Glutamatergic neuron (in vitro differentiated cells): Measurements from ENCODE around the gene PNO1. TPM values are rescaled to one million over a fixed set of nuclear protein-coding genes. Genes with fewer than 3 reads are reported as not detected.

ENCODE experiments used
- DNase-seq: peaks from one replicate; pipeline ENCODE4 v3.0.0; 2022
- H3K27ac Mint-ChIP-seq: one replicate; pipeline ENCODE4 v1.8.0; 2020; ENCODE audit warnings: mild to moderate bottlenecking, mixed read lengths, inconsistent platforms; ENCODE audit not compliant: unreplicated experiment
- H3K27me3 Mint-ChIP-seq: one replicate; pipeline ENCODE4 v1.8.0; 2020; ENCODE audit warnings: mild to moderate bottlenecking, moderate library complexity, mixed read lengths, inconsistent platforms; ENCODE audit not compliant: unreplicated experiment
- H3K36me3 Mint-ChIP-seq: one replicate; pipeline ENCODE4 v1.8.0; 2020; ENCODE audit warnings: mild to moderate bottlenecking, mixed read lengths, inconsistent platforms; ENCODE audit not compliant: unreplicated experiment
- H3K4me1 Mint-ChIP-seq: one replicate; pipeline ENCODE4 v1.8.0; 2020; ENCODE audit warnings: mild to moderate bottlenecking, low read depth, mixed read lengths, inconsistent platforms; ENCODE audit not compliant: unreplicated experiment
- H3K4me3 Mint-ChIP-seq: one replicate; pipeline ENCODE4 v1.8.0; 2020; ENCODE audit warnings: mild to moderate bottlenecking, mixed read lengths, inconsistent platforms; ENCODE audit not compliant: unreplicated experiment
- H3K9me3 Mint-ChIP-seq: one replicate; pipeline ENCODE4 v1.8.0; 2020; ENCODE audit warnings: mild to moderate bottlenecking, moderate library complexity, mixed read lengths, inconsistent platforms; ENCODE audit not compliant: unreplicated experiment
- total RNA-seq: library from RNA; stranded (reverse); fragmentation: NEBNext Ultra II Directional; extraction: Animal tissue kit (Norgen Biotek cat#: 25700); gene quantifications from one replicate; pipeline ENCODE4 v1.2.1, GENCODE V29; 2021; ENCODE audit not compliant: unreplicated experiment
- TF ChIP-seq, protein P1 (sequence below): fragments of 200-600 bp; sonication (generic); IDR thresholded peaks from one replicate; pipeline ENCODE4 v1.5.0; 2021; ENCODE audit not compliant: partially characterized antibody, unreplicated experiment

Gene PNO1
- total RNA-seq, 1 donor from 2014 or later, result 11.0 TPM

DNA sequence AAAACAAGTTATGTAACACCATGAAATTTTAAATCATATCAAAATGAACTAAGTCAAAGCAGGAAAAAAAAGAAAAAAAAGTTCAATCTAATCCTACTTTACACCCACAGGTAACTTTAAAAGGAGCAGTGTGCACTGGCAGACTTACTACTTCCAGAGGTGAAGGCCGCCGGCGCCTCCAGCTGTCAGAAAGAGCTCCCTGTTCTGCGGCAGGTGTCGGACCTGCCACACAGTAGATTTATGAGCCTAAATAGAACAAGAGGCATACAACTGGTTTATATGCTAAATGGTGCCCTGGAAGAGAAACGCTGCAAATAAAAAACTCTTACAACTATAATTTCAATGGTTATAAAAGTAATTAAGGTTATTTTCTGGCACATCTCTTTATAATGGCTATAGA is 23.1 kb upstream of the PNO1 start:
- Mint-ChIP-seq H3K36me3 (no peaks in the 10 kb centered on the region), H3K4me3 (no peak overlapping the region), H3K27me3 (no peaks in the 10 kb centered on the region), H3K27ac (no peak overlapping the region), H3K4me1 (no peaks in the 10 kb centered on the region), H3K9me3 (no peaks in the 10 kb centered on the region)
- TF ChIP-seq, protein P1, sequence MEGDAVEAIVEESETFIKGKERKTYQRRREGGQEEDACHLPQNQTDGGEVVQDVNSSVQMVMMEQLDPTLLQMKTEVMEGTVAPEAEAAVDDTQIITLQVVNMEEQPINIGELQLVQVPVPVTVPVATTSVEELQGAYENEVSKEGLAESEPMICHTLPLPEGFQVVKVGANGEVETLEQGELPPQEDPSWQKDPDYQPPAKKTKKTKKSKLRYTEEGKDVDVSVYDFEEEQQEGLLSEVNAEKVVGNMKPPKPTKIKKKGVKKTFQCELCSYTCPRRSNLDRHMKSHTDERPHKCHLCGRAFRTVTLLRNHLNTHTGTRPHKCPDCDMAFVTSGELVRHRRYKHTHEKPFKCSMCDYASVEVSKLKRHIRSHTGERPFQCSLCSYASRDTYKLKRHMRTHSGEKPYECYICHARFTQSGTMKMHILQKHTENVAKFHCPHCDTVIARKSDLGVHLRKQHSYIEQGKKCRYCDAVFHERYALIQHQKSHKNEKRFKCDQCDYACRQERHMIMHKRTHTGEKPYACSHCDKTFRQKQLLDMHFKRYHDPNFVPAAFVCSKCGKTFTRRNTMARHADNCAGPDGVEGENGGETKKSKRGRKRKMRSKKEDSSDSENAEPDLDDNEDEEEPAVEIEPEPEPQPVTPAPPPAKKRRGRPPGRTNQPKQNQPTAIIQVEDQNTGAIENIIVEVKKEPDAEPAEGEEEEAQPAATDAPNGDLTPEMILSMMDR, result no peak
- DNase-seq, result no peak

GRCh38 chr2:68135448-68136320 is 22.0 kb upstream of the PNO1 start:
- no peaks in the 10 kb centered on the region for H3K4me1 Mint-ChIP-seq

GRCh38 chr2:68141875-68142274 is 15.8 kb upstream of the PNO1 start:
- DNase-seq, result no peak
- Mint-ChIP-seq H3K4me3 (no peak overlapping the region), H3K36me3 (no peaks in the 10 kb centered on the region), H3K4me1 (no peaks in the 10 kb centered on the region), H3K27ac (no peak overlapping the region), H3K27me3 (no peaks in the 10 kb centered on the region), H3K9me3 (no peaks in the 10 kb centered on the region)
- TF ChIP-seq, protein P1, result no peak

More at GRCh38 chr2:68135448-68136320, 22.0 kb upstream of the PNO1 start:
- no peaks in the 10 kb centered on the region for H3K9me3 Mint-ChIP-seq
- no peak overlapping the region for H3K4me3 Mint-ChIP-seq
- no peaks in the 10 kb centered on the region for H3K36me3 Mint-ChIP-seq
- H3K27ac Mint-ChIP-seq, result no peak overlapping the region
- TF ChIP-seq, protein P1, result no peak
- DNase-seq, result no peak
- no peaks in the 10 kb centered on the region for H3K27me3 Mint-ChIP-seq

GRCh38 chr2:68151037-68151436 is 6.7 kb upstream of the PNO1 start:
- Mint-ChIP-seq H3K9me3 (peaks cover 1% of the 10 kb centered on the region), H3K4me1 (peaks cover under 1% of the 10 kb centered on the region), H3K36me3 (no peaks in the 10 kb centered on the region), H3K27me3 (no peaks in the 10 kb centered on the region), H3K27ac (no peak overlapping the region), H3K4me3 (no peak overlapping the region)
- TF ChIP-seq, protein P1, result no peak
- no peak for DNase-seq

DNA sequence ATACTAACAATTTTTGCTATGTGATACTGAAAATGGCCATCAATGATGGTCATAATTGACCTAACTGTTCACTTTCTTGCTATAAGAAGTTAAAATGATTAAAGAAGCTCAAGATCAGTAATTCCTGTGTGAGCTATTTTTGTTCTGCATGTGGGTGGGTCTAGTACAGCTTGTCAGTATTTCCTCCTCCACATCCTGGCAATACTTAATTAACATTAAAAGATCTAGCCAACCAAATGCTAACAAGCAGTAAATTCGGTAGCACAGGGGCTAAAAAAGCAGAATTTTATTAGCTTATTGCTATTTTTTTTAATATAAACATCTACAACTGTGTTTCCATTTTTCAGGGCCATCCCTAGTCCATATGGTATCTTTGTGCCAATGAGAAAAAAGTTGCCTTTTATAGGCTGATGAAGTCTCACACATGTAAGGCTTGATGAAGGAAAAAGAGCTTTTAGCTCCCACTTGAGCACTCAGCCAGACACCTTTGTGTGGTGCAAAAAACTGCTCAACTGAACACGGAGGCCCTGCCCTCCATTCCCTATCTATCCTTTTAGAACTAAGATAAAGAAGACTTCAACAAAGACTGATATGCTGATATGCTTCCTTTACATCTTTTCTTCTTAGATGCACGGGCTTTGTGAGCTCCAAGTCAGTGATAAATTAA is 4.9 kb upstream of the PNO1 start:
- Mint-ChIP-seq H3K27ac (no peak overlapping the region), H3K36me3 (no peaks in the 10 kb centered on the region), H3K4me3 (no peak overlapping the region), H3K9me3 (peaks cover 6% of the 10 kb centered on the region), H3K27me3 (peaks cover 3% of the 10 kb centered on the region), H3K4me1 (peaks cover 6% of the 10 kb centered on the region)
- TF ChIP-seq, protein P1, result no peak
- DNase-seq, result no peak
